Liver (tissue), 9 donors: Measurements from ENCODE around the gene ASPHD1. TPM values are rescaled to one million over a fixed set of nuclear protein-coding genes. Genes with fewer than 3 reads are reported as not detected.

Experiments
- DNase-seq: peaks from one replicate; pipeline ENCODE4 v3.0.0-alpha.2; 2017; ENCODE audit warnings: low spot score
- H3K27ac ChIP-seq, 2 donors: one replicate each; pipeline ENCODE4 v1.7.0; 2013; ENCODE audit warnings: inconsistent platforms in 2 of 2, low read length in 2 of 2, control low read depth in 1 of 2, low read depth in 1 of 2, mild to moderate bottlenecking in 1 of 2
- H3K27me3 ChIP-seq, 4 donors: one replicate each; pipeline versions ENCODE4 v1.6.1 to v1.7.0; 2013; ENCODE audit warnings: low read length in 3 of 4, inconsistent platforms in 1 of 4, mild to moderate bottlenecking in 1 of 4, moderate library complexity in 1 of 4; ENCODE audit not compliant: control insufficient read depth in 4 of 4, insufficient read depth in 4 of 4
- H3K36me3 ChIP-seq, 4 donors: one replicate each; pipeline versions ENCODE4 v1.6.1 to v1.7.0; 2013; ENCODE audit warnings: low read length in 3 of 4, mild to moderate bottlenecking in 3 of 4, low read depth in 1 of 4, moderate library complexity in 1 of 4; ENCODE audit not compliant: control insufficient read depth in 4 of 4, insufficient read depth in 3 of 4
- H3K4me1 ChIP-seq, 4 donors: one replicate each; pipeline versions ENCODE4 v1.6.1 to v1.7.0; 2013; ENCODE audit warnings: low read length in 3 of 4, mild to moderate bottlenecking in 3 of 4, moderate library complexity in 1 of 4; ENCODE audit not compliant: control insufficient read depth in 4 of 4, insufficient read depth in 4 of 4
- H3K4me3 ChIP-seq, 3 donors: one replicate each; pipeline versions ENCODE4 v1.6.1 to v1.7.0; 2013; ENCODE audit warnings: low read length in 3 of 3, control low read depth in 1 of 3, low read depth in 1 of 3, mild to moderate bottlenecking in 1 of 3
- H3K9ac ChIP-seq, 2 donors: one replicate each; pipeline ENCODE4 v1.7.0; 2013; ENCODE audit warnings: low read length in 2 of 2, mild to moderate bottlenecking in 2 of 2, moderate library complexity in 2 of 2, control low read depth in 1 of 2, low read depth in 1 of 2
- H3K9me3 ChIP-seq, 4 donors: one replicate each; pipeline versions ENCODE4 v1.6.1 to v1.7.0; 2013; ENCODE audit warnings: low read length in 3 of 4; ENCODE audit not compliant: control insufficient read depth in 4 of 4
- EGR1 ChIP-seq, 2 donors: IDR thresholded peaks; 2 replicates each; pipeline ENCODE4 v1.6.1; 2016 to 2018; ENCODE audit warnings: antibody characterized with exemption in 2 of 2, low read depth in 2 of 2
- FOXA1 ChIP-seq: IDR thresholded peaks from 2 replicates; pipeline ENCODE4 v1.6.1; 2016; ENCODE audit warnings: antibody characterized with exemption
- FOXA2 ChIP-seq: IDR thresholded peaks from 2 replicates; pipeline ENCODE4 v1.6.1; 2016; ENCODE audit warnings: antibody characterized with exemption
- GABPA ChIP-seq, 2 donors: IDR thresholded peaks in 1 of 2; conservative IDR thresholded peaks in 1 of 2; 2 replicates each; pipeline ENCODE4 v1.6.1; 2016; ENCODE audit warnings: antibody characterized with exemption in 2 of 2, mild to moderate bottlenecking in 1 of 2, moderate library complexity in 1 of 2
- HNF4A ChIP-seq, 2 donors: conservative IDR thresholded peaks; 2 replicates each; pipeline ENCODE4 v1.6.1; 2016; ENCODE audit warnings: antibody characterized with exemption in 2 of 2, mild to moderate bottlenecking in 2 of 2
- HNF4G ChIP-seq: IDR thresholded peaks from 2 replicates; pipeline ENCODE4 v1.6.1; 2016; ENCODE audit warnings: antibody characterized with exemption
- JUND ChIP-seq, 2 donors: IDR thresholded peaks; 2 replicates each; pipeline ENCODE4 v1.6.1; 2016; ENCODE audit warnings: antibody characterized with exemption in 2 of 2
- NR2F2 ChIP-seq: IDR thresholded peaks from 2 replicates; pipeline ENCODE4 v1.6.1; 2016; ENCODE audit warnings: antibody characterized with exemption
- RAD21 ChIP-seq, 2 donors: IDR thresholded peaks; 2 replicates each; pipeline ENCODE4 v1.6.1; 2016; ENCODE audit warnings: antibody characterized with exemption in 2 of 2, mild to moderate bottlenecking in 2 of 2
- RXRA ChIP-seq, 2 donors: IDR thresholded peaks; 2 replicates each; pipeline ENCODE4 v1.6.1; 2017 to 2018; ENCODE audit warnings: antibody characterized with exemption in 2 of 2, mild to moderate bottlenecking in 1 of 2
- SP1 ChIP-seq: IDR thresholded peaks from 2 replicates; pipeline ENCODE4 v1.6.1; 2018; ENCODE audit warnings: antibody characterized with exemption, mild to moderate bottlenecking
- TAF1 ChIP-seq: conservative IDR thresholded peaks from 2 replicates; pipeline ENCODE4 v1.6.1; 2016; ENCODE audit warnings: antibody characterized with exemption, mild to moderate bottlenecking
- YY1 ChIP-seq: IDR thresholded peaks from 2 replicates; pipeline ENCODE4 v1.6.1; 2016; ENCODE audit warnings: antibody characterized with exemption, mild to moderate bottlenecking
- WGBS: extraction: QIAGEN DNeasy Blood & Tissue Kit; methylation state at CpG from one replicate; pipeline ENCODE4 v1.1.7; 2013; 5-methylcytosine and 5-hydroxymethylcytosine counted together
- polyA plus RNA-seq, 2 donors: library from polyadenylated mRNA; stranded (reverse) in 1 of 2; unstranded in 1 of 2; fragments of 200-250 nt in 1 of 2; fragments of >200 nt in 1 of 2; fragmentation: Nextera tagmentation in 1 of 2; extraction: Ambion mirVana in 1 of 2; gene quantifications; one replicate each; pipeline versions ENCODE4 v1.2.1 to v1.2.3, GENCODE V29; 2013 to 2015
- total RNA-seq, 2 donors: library from RNA; depleted of rRNA; stranded (reverse); fragments of >200 nt; gene quantifications; one replicate each; pipeline ENCODE4 v1.2.3, GENCODE V29; 2014
- TF ChIP-seq, protein P1 (sequence below): IDR thresholded peaks from 2 replicates; pipeline ENCODE4 v1.6.1; 2016; ENCODE audit warnings: antibody characterized with exemption
- TF ChIP-seq, protein P2 (sequence below): IDR thresholded peaks from 2 replicates; pipeline ENCODE4 v1.6.1; 2016; ENCODE audit warnings: antibody characterized with exemption
- TF ChIP-seq, protein P3 (sequence below): IDR thresholded peaks from 2 replicates; pipeline ENCODE4 v1.6.1; 2016; ENCODE audit warnings: antibody characterized with exemption
- TF ChIP-seq, protein P4 (sequence below): fragments of 150-350 bp; IDR thresholded peaks from 2 replicates; pipeline ENCODE4 v1.5.1; 2017; ENCODE audit warnings: improper control_type of control experiment, low read depth, low read length; ENCODE audit not compliant: missing input control
- TF ChIP-seq, protein P5 (sequence below): IDR thresholded peaks from 2 replicates; pipeline ENCODE4 v1.6.1; 2016; ENCODE audit warnings: antibody characterized with exemption, mild to moderate bottlenecking
- donor health status: healthy.
- donor health status: healthy.
- donor health status: healthy.
- donor health status: healthy.
- donor health status: healthy.

ASPHD1 gene
- total and polyA plus RNA-seq, 4 donors = 0.25 to 0.28 TPM; not detected in 2

DNA sequence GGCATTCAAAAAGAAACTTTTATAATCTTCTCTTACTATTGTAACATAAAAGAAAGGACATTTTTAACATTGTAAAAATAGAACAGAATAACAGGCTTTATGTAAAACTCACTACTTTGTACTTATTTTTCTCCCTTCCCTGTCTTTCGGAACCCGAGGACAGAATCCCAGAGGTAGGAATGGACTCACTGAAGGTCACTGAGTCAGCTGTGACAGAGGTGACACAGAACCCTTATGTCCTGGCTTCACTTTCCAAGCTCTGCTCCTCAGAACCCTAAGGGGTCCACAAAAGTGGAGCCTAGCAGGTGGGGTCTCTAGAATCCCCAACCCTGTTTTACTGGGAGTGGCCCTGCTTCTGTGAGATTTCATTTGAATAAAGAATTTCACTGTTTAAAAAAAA lies 22.0 kb downstream of the ASPHD1 start:
- H3K9ac ChIP-seq = no peak overlapping the region
- H3K27me3 ChIP-seq = no peaks in the 10 kb centered on the region
- H3K9me3 ChIP-seq = no peaks in the 10 kb centered on the region
- TF ChIP-seq HNF4G = no peak
- TF ChIP-seq JUND (IDR thresholded peaks at IDR 0.05) = no peak
- no peak for TF ChIP-seq HNF4A (conservative IDR thresholded peaks at IDR 0.05)
- TF ChIP-seq EGR1 (IDR thresholded peaks at IDR 0.05; ENCODE audit: low read depth in 2 of 2) = no peak
- no peak for TF ChIP-seq FOXA1
- TF ChIP-seq FOXA2 = no peak
- TF ChIP-seq, protein P1, sequence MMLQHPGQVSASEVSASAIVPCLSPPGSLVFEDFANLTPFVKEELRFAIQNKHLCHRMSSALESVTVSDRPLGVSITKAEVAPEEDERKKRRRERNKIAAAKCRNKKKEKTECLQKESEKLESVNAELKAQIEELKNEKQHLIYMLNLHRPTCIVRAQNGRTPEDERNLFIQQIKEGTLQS = no peak
- no peak overlapping the region for H3K27ac ChIP-seq
- 97% methylated on average over 2 of the region's 2 CpGs for WGBS
- DNase-seq = no peak
- H3K36me3 ChIP-seq = peaks cover 6 to 23% (median 15%) of the 10 kb centered on the region in 4 donors
- H3K4me3 ChIP-seq = no peak overlapping the region
- peaks cover 7 to 19% (median 15%) of the 10 kb centered on the region in 4 donors for H3K4me1 ChIP-seq

DNA sequence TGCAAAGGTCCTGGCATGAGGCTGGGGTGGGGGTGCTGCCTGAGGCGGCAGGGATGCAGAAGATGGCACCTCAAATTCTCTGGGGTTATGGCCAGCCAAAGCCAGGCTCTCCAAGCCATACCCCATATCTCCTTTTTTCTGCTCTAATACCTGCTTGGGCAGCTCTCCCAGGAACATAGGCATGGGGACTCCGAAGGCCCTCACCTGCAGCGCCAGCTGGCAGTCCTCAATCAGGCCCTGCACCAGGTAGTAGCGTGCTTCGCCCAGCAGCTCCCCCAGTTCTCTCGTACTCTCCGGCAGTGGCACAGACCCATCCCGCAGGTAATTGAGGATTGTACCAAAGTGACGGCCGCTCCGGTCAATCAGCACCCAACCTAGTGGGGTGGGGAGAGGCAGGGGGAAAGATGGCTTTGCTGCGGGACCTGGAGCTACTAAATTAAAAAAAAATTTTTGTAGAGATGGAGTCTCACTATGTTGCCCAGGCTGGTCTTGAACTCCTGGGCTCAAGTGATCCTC lies 22.8 kb downstream of the ASPHD1 start:
- Histone ChIP-seq H3K27me3 (no peaks in the 10 kb centered on the region), H3K4me1 (peaks cover 7 to 19% (median 15%) of the 10 kb centered on the region in 4 donors), H3K9ac (no peak overlapping the region), H3K9me3 (no peaks in the 10 kb centered on the region), H3K4me3 (no peak overlapping the region), H3K36me3 (peaks cover 6 to 23% (median 15%) of the 10 kb centered on the region in 4 donors), H3K27ac (no peak overlapping the region)
- no peak for DNase-seq
- TF ChIP-seq FOXA2 = no peak
- no peak for TF ChIP-seq SP1
- TF ChIP-seq HNF4G = no peak
- no peak for TF ChIP-seq EGR1 (IDR thresholded peaks at IDR 0.05; ENCODE audit: low read depth in 2 of 2)
- TF ChIP-seq RXRA (IDR thresholded peaks at IDR 0.05) = no peak
- TF ChIP-seq, protein P2, sequence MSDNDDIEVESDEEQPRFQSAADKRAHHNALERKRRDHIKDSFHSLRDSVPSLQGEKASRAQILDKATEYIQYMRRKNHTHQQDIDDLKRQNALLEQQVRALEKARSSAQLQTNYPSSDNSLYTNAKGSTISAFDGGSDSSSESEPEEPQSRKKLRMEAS = no peak
- TF ChIP-seq RAD21 (IDR thresholded peaks at IDR 0.05) = no peak
- TF ChIP-seq, protein P1 = no peak
- TF ChIP-seq, protein P3, sequence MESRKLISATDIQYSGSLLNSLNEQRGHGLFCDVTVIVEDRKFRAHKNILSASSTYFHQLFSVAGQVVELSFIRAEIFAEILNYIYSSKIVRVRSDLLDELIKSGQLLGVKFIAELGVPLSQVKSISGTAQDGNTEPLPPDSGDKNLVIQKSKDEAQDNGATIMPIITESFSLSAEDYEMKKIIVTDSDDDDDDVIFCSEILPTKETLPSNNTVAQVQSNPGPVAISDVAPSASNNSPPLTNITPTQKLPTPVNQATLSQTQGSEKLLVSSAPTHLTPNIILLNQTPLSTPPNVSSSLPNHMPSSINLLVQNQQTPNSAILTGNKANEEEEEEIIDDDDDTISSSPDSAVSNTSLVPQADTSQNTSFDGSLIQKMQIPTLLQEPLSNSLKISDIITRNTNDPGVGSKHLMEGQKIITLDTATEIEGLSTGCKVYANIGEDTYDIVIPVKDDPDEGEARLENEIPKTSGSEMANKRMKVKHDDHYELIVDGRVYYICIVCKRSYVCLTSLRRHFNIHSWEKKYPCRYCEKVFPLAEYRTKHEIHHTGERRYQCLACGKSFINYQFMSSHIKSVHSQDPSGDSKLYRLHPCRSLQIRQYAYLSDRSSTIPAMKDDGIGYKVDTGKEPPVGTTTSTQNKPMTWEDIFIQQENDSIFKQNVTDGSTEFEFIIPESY = no peak
- no peak for TF ChIP-seq YY1
- no peak for TF ChIP-seq FOXA1
- TF ChIP-seq, protein P4, sequence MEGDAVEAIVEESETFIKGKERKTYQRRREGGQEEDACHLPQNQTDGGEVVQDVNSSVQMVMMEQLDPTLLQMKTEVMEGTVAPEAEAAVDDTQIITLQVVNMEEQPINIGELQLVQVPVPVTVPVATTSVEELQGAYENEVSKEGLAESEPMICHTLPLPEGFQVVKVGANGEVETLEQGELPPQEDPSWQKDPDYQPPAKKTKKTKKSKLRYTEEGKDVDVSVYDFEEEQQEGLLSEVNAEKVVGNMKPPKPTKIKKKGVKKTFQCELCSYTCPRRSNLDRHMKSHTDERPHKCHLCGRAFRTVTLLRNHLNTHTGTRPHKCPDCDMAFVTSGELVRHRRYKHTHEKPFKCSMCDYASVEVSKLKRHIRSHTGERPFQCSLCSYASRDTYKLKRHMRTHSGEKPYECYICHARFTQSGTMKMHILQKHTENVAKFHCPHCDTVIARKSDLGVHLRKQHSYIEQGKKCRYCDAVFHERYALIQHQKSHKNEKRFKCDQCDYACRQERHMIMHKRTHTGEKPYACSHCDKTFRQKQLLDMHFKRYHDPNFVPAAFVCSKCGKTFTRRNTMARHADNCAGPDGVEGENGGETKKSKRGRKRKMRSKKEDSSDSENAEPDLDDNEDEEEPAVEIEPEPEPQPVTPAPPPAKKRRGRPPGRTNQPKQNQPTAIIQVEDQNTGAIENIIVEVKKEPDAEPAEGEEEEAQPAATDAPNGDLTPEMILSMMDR = no peak
- TF ChIP-seq HNF4A (conservative IDR thresholded peaks at IDR 0.05) = no peak
- TF ChIP-seq, protein P5, sequence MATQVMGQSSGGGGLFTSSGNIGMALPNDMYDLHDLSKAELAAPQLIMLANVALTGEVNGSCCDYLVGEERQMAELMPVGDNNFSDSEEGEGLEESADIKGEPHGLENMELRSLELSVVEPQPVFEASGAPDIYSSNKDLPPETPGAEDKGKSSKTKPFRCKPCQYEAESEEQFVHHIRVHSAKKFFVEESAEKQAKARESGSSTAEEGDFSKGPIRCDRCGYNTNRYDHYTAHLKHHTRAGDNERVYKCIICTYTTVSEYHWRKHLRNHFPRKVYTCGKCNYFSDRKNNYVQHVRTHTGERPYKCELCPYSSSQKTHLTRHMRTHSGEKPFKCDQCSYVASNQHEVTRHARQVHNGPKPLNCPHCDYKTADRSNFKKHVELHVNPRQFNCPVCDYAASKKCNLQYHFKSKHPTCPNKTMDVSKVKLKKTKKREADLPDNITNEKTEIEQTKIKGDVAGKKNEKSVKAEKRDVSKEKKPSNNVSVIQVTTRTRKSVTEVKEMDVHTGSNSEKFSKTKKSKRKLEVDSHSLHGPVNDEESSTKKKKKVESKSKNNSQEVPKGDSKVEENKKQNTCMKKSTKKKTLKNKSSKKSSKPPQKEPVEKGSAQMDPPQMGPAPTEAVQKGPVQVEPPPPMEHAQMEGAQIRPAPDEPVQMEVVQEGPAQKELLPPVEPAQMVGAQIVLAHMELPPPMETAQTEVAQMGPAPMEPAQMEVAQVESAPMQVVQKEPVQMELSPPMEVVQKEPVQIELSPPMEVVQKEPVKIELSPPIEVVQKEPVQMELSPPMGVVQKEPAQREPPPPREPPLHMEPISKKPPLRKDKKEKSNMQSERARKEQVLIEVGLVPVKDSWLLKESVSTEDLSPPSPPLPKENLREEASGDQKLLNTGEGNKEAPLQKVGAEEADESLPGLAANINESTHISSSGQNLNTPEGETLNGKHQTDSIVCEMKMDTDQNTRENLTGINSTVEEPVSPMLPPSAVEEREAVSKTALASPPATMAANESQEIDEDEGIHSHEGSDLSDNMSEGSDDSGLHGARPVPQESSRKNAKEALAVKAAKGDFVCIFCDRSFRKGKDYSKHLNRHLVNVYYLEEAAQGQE = no peak
- no peak for TF ChIP-seq TAF1
- no peak for TF ChIP-seq NR2F2
- no peak for TF ChIP-seq GABPA (IDR thresholded peaks at IDR 0.05 in 1 of 2, conservative IDR thresholded peaks at IDR 0.05 in 1 of 2)
- TF ChIP-seq JUND (IDR thresholded peaks at IDR 0.05) = no peak
- WGBS = 97% methylated on average over 12 of the region's 12 CpGs
